HG03045 (cell line): ENCODE results near the gene TBX20.
"Not testable (repeated sequence)": the region's sequence is repeated elsewhere in the genome, so short reads cannot be mapped to it uniquely, and the experiment has no call there.

Experiments used
- ATAC-seq: cut with Tn5 transposase; IDR thresholded peaks from one replicate; pipeline ENCODE4 v1.9.1; 2021; ENCODE audit warnings: mild to moderate bottlenecking, moderate library complexity; ENCODE audit not compliant: unreplicated experiment

Gene TBX20

GRCh38 chr7:35228496-35229051, 25.3 kb downstream of the TBX20 start:
- ATAC-seq: not testable (repeated sequence)

- not testable (repeated sequence) for ATAC-seq
Measured at GRCh38 chr7:35227438-35227837, 26.5 kb downstream of the TBX20 start.

DNA sequence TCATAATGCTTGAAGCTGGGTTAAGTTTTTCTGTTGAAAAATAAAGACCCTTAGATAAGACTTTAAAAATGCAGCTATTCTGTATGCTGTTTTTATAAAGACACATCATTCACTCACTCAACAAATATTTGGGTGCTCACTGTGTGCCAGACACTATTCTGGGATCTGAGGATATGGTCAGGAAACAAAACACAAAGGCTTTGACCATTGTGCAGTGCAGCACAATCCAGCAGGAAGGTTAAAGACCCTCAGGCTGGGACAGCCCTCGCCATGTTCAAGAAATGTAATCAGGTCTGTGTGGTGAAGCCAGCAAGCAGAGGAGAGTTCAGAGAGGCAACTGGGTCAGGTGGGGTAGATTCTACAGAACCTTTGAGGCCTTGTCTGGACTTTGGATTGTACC, 31.5 kb downstream of the TBX20 start:
- not testable (repeated sequence) for ATAC-seq

- ATAC-seq: not testable (repeated sequence)
Measured at GRCh38 chr7:35220176-35220575, 33.7 kb downstream of the TBX20 start.

DNA sequence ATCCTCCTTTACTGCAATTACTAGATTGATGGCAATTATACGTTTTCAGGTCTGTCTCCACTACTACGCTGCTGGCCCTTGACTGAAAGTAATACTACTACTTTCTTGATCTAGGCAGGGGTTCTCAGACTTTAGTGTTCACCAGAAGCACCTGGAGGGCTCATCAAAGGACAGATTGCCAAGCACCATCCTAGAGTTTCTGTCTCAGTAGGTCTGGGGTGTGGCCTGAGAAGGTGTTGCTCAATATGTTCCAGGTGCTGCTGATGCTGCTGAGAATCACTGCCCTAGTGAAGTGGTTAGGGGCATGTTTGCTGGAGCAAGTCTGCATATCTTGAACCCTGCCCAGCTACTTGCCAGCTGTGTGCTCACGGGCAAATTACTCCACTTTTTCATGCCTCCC, 37.9 kb downstream of the TBX20 start:
- ATAC-seq: not testable (repeated sequence)

GRCh38 chr7:35215063-35215462, 38.8 kb downstream of the TBX20 start:
- ATAC-seq: not testable (repeated sequence)

- ATAC-seq: not testable (repeated sequence)
Measured at GRCh38 chr7:35206924-35207323, 47.0 kb downstream of the TBX20 start.

- not testable (repeated sequence) for ATAC-seq
Measured at GRCh38 chr7:35204850-35205249, 49.0 kb downstream of the TBX20 start.

- ATAC-seq: not testable (repeated sequence)
Measured at GRCh38 chr7:35204031-35204430, 49.9 kb downstream of the TBX20 start.

GRCh38 chr7:35202353-35202752, 51.5 kb downstream of the TBX20 start:
- not testable (repeated sequence) for ATAC-seq

DNA sequence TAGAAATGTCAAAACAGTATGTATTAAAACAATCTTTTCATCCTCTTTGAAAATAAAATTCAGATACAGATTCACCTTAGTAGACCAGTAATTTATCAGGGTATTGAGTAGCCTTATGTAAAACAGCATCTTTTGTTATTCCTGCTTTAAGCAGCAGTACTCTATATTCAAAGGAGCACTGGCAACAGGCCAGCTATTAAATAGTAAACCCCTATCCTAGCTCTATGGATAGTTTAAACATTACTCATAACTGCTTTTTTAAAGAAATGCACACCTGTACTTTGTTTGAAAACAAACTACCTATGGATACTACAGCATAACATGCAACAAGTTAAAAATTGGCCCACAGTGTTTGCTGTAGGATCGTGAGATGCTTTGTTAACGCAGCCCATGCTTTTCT, 53.7 kb downstream of the TBX20 start:
- not testable (repeated sequence) for ATAC-seq

DNA sequence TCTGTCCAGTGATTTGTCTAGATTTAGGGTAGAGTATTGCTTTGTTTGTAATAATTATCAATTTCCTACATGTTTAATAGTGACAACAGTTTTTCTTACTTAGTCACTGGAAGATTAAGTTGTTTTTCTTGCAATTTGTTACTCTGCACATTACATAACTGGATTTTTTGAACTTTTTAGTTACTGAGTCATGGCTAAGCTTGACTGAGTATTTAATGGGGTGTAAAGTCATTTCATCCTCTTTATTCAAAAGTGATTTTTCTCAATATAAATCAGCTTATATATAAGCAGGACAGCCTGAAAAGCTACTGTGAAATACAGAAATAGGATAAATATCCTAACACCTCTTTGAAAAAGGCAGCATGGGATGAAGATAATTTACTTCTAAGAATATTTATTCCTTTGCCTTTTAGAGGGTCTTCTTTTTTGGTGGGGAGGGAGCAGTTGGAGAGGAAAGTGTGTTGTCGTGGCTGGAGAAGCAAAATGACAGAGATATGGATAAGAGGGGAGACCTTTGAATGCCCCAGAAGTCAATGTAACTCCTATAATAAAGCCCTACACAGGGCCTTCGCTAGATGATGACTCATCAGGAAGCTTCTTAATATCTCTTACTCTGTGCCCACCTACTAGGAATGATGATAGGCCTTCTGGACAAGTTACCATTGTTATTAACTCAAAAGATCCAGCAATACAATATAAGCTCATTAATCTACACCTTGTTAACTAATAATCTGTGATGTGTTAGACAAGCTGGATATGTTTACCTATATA, 55.3 kb downstream of the TBX20 start:
- ATAC-seq: not testable (repeated sequence)

DNA sequence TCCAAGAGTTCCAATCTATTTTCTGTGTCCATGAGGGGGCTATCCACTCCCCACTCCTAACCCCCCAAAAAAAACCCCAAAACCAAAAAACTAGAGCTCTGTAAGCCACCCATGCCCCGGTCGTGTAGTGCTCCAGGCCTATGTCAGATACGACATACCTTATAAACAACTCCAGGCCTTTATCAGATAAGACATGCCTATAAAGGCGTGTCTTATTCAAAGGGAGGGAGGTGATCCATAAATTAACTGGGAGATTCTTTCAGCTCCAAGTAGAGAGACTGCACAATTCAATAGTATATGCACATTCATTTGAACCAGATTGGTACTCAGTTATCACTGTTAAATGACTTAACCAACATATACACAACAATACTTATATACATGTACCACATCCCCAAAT, 62.3 kb downstream of the TBX20 start:
- ATAC-seq: not testable (repeated sequence)

- ATAC-seq: not testable (repeated sequence)
Measured at GRCh38 chr7:35190146-35190773, 63.6 kb downstream of the TBX20 start.

GRCh38 chr7:35186751-35187150, 67.1 kb downstream of the TBX20 start:
- ATAC-seq: not testable (repeated sequence)

- no peak for ATAC-seq
Measured at GRCh38 chr7:35185908-35186731, 67.8 kb downstream of the TBX20 start.

- not testable (repeated sequence) for ATAC-seq
Measured at GRCh38 chr7:35185578-35185907, 68.4 kb downstream of the TBX20 start.

- ATAC-seq: not testable (repeated sequence)
Measured at GRCh38 chr7:35184961-35185360, 68.9 kb downstream of the TBX20 start.

GRCh38 chr7:35183873-35184503, 69.9 kb downstream of the TBX20 start:
- not testable (repeated sequence) for ATAC-seq

GRCh38 chr7:35180665-35181064, 73.2 kb downstream of the TBX20 start:
- not testable (repeated sequence) for ATAC-seq

DNA sequence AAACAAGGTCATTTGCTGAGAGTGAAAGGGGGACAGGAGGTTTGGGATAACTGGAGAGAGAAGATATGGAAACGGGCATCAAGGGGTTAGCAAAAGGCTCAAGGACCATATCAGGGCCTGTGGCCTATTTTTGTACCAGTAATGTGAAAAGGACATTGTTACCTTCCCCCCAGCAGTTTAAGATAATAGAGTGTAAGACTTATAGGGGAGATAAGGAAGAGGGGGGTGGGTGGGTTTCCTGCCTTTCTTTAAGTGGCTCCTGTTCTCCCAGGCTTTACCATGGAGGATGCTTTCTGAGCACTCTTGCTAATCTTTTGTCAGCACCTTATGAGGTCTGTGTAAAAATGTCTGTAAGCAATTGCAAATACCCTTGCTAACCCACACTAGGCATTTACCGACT, 80.7 kb downstream of the TBX20 start:
- ATAC-seq: not testable (repeated sequence)
